Kidney capillary endothelial cell (primary cell): Measurements from ENCODE around the gene PFDN2.
"Not testable (repeated sequence)": the region's sequence is repeated elsewhere in the genome, so short reads cannot be mapped to it uniquely, and the experiment has no call there.

Source experiments
- DNase-seq: peaks from one replicate; pipeline ENCODE4 v3.0.0-alpha.2; 2018; ENCODE audit warnings: low spot score

The PFDN2 gene

GRCh38 chr1:161138431-161138830, 20.6 kb upstream of the PFDN2 start:
- no peak for DNase-seq

- no peak for DNase-seq
These were observed 20.0 kb upstream of the PFDN2 start for GRCh38 chr1:161137881-161138280.

- DNase-seq = no peak
These were observed 15.4 kb upstream of the PFDN2 start for GRCh38 chr1:161133220-161133740.

GRCh38 chr1:161132410-161133219, 14.8 kb upstream of the PFDN2 start, which contains the start of gene DEDD:
DEDD (minus strand) TSS chr1:161132667; CDS start chr1:161124462, 8,205 bp downstream.
- peak; percentile 96 for DNase-seq

GRCh38 chr1:161131523-161132409, 13.9 kb upstream of the PFDN2 start:
- peak; percentile 22 for DNase-seq

- DNase-seq = no peak
These were observed 12.4 kb upstream of the PFDN2 start for GRCh38 chr1:161130266-161130665.

GRCh38 chr1:161128591-161129420, 11.0 kb upstream of the PFDN2 start:
- DNase-seq = no peak

GRCh38 chr1:161127649-161128048, 9.8 kb upstream of the PFDN2 start:
- no peak for DNase-seq

GRCh38 chr1:161122967-161123366, 5.1 kb upstream of the PFDN2 start:
- no peak for DNase-seq

GRCh38 chr1:161121834-161122233, 4.0 kb upstream of the PFDN2 start:
- no peak for DNase-seq

GRCh38 chr1:161121042-161121650, 3.3 kb upstream of the PFDN2 start:
- no peak for DNase-seq

GRCh38 chr1:161119092-161119903, 1.5 kb upstream of the PFDN2 start:
- DNase-seq = peak; percentile 74

- DNase-seq = not testable (repeated sequence)
These were observed 1.9 kb downstream of the PFDN2 start for GRCh38 chr1:161115961-161116360.

- peak; percentile 48 for DNase-seq
These were observed 2.6 kb downstream of the PFDN2 start for GRCh38 chr1:161115132-161115711.

GRCh38 chr1:161114556-161114955, 3.3 kb downstream of the PFDN2 start:
- no peak for DNase-seq

- no peak for DNase-seq
These were observed 3.9 kb downstream of the PFDN2 start for GRCh38 chr1:161113915-161114314.

GRCh38 chr1:161111527-161111926, 6.3 kb downstream of the PFDN2 start:
- no peak for DNase-seq

- no peak for DNase-seq
These were observed 6.7 kb downstream of the PFDN2 start for GRCh38 chr1:161111117-161111516.

- no peak for DNase-seq
These were observed 11.4 kb downstream of the PFDN2 start for GRCh38 chr1:161106431-161106830.

- DNase-seq = no peak
These were observed 17.3 kb downstream of the PFDN2 start for GRCh38 chr1:161100556-161100955.
